T-helper 2 cell treated with Interferon-gamma antibody and Interleukin-4, amounts not matched to agents 100 ng/mL and 5 ng/mL, for 36 hours (primary cell): Measurements from ENCODE around the gene FBXO36. TPM values are rescaled to one million over a fixed set of nuclear protein-coding genes. Genes with fewer than 3 reads are reported as not detected.

Experiments used
- intact Hi-C: fragments of 100-400 bp; cut with micrococcal nuclease; formaldehyde crosslinking; loops from one replicate; pipeline ENCODE4 v1.15.1; 2023
- total RNA-seq: library from RNA; stranded (reverse); gene quantifications from 2 replicates; pipeline ENCODE4 v1.2.3, GENCODE V29; 2022

FBXO36 gene
- total RNA-seq, 1 donor from 2014 or later, result 0.41 TPM

- intact Hi-C loops, result loop anchor here (2.0 kb wide), 1 partner anchor 110 kb away; no protein-coding TSS in a partner anchor
Observed at GRCh38 chr2:229910832-229911412, 11.4 kb upstream of the FBXO36 start.

- intact Hi-C loops, result no loop called here
Observed at GRCh38 chr2:229914171-229914570, 8.1 kb upstream of the FBXO36 start.

- intact Hi-C loops, result no loop called here
Observed at GRCh38 chr2:229917793-229918192, 4.5 kb upstream of the FBXO36 start.

- intact Hi-C loops, result loop anchor here (2.0 to 10.0 kb wide), 8 partner anchors 68 to 695 kb away; partner anchors contain the start of genes SLC16A14, SP140 and SP140L
Observed at GRCh38 chr2:229920011-229920641, 2.2 kb upstream of the FBXO36 start.

- intact Hi-C loops, result loop anchor here (2.0 to 10.0 kb wide), 8 partner anchors 69 to 694 kb away; partner anchors contain the start of genes SLC16A14, SP140 and SP140L
Observed at GRCh38 chr2:229921101-229921891, 1.0 kb upstream of the FBXO36 start.

- intact Hi-C loops, result loop anchor here (1.0 to 10.0 kb wide), 10 partner anchors 70 to 1543 kb away; partner anchors contain the start of genes NCL, SLC16A14, SP140 and SP140L
Observed at GRCh38 chr2:229921892-229922448, 333 bp upstream of the FBXO36 start, which contains the start of gene TRIP12. TRIP12 (minus strand) TSS chr2:229922009; CDS start chr2:229880079, 41,930 bp downstream.

- intact Hi-C loops, result loop anchor here (5.0 to 10.0 kb wide), 7 partner anchors 72 to 690 kb away; partner anchors contain the start of genes SLC16A14, SP140 and SP140L
Observed at GRCh38 chr2:229924541-229924940, 2.2 kb downstream of the FBXO36 start.

- intact Hi-C loops, result loop anchor here (10.0 kb wide), 1 partner anchor 690 kb away; no protein-coding TSS in a partner anchor
Observed at GRCh38 chr2:229925201-229925600, 2.9 kb downstream of the FBXO36 start.

- intact Hi-C loops, result loop anchor here (10.0 kb wide), 1 partner anchor 687 kb away; no protein-coding TSS in a partner anchor
Observed at GRCh38 chr2:229927817-229928321, 5.6 kb downstream of the FBXO36 start.

- intact Hi-C loops, result no loop called here
Observed at GRCh38 chr2:229930656-229931055, 8.4 kb downstream of the FBXO36 start.

- intact Hi-C loops, result no loop called here
Observed at GRCh38 chr2:229931241-229931640, 8.9 kb downstream of the FBXO36 start.

GRCh38 chr2:229937537-229937936 is 15.2 kb downstream of the FBXO36 start:
- intact Hi-C loops, result no loop called here

GRCh38 chr2:229942671-229943070 is 20.4 kb downstream of the FBXO36 start:
- intact Hi-C loops, result no loop called here

- intact Hi-C loops, result no loop called here
Observed at GRCh38 chr2:229943171-229943570, 20.9 kb downstream of the FBXO36 start.

GRCh38 chr2:229943770-229944449 is 21.6 kb downstream of the FBXO36 start:
- intact Hi-C loops, result no loop called here

GRCh38 chr2:229945975-229946374 is 23.7 kb downstream of the FBXO36 start:
- intact Hi-C loops, result no loop called here

GRCh38 chr2:229947544-229947943 is 25.2 kb downstream of the FBXO36 start:
- intact Hi-C loops, result no loop called here

GRCh38 chr2:229952256-229952835 is 30.0 kb downstream of the FBXO36 start:
- intact Hi-C loops, result no loop called here

GRCh38 chr2:229955663-229956062 is 33.4 kb downstream of the FBXO36 start:
- intact Hi-C loops, result no loop called here

GRCh38 chr2:229956491-229956890 is 34.2 kb downstream of the FBXO36 start:
- intact Hi-C loops, result no loop called here
